GM19452 (cell line): ENCODE measurements around the gene CEBPA.

Experiments used
- ATAC-seq: cut with Tn5 transposase; IDR thresholded peaks from one replicate; pipeline ENCODE4 v1.9.1; 2021; ENCODE audit not compliant: unreplicated experiment

CEBPA gene

DNA sequence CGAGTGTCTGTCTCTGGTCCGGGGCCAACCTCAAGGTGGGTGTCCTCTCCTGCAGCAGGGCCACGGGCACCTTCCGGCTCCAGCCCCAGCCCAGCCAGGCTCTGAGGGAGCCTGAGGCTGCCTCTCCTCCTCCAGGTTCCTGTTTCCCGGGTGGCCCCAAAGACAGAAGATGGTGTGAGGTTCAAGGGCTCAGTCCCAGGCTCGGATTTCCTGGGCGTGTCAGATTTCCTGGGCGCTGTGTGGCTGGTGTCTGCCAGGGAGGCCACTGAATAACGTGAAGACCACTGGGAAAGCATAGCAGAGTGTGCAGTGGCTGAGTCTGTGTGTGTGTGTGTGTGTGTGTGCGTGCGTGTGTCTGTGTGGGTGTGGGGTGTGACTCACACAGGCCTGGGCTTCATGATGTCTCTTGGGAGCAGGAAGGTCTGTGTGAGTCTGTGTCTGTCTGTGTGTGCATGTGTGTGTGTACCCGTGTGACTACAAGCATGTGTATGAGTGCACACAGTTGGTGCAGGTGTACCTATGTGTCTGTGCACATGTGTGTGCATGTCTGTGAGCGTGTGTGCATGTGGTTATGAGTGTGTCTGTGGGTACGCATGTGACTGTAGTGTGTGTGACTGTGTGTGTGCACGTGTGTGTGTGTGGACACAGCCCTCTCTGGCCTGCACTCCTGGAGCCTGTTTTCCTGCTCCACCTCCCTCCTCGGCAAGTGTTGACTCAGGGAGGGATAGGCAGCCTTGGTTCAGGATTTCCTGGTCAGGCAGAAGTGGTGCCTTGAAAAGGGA, 28.3 kb downstream of the CEBPA start:
- no peak for ATAC-seq

DNA sequence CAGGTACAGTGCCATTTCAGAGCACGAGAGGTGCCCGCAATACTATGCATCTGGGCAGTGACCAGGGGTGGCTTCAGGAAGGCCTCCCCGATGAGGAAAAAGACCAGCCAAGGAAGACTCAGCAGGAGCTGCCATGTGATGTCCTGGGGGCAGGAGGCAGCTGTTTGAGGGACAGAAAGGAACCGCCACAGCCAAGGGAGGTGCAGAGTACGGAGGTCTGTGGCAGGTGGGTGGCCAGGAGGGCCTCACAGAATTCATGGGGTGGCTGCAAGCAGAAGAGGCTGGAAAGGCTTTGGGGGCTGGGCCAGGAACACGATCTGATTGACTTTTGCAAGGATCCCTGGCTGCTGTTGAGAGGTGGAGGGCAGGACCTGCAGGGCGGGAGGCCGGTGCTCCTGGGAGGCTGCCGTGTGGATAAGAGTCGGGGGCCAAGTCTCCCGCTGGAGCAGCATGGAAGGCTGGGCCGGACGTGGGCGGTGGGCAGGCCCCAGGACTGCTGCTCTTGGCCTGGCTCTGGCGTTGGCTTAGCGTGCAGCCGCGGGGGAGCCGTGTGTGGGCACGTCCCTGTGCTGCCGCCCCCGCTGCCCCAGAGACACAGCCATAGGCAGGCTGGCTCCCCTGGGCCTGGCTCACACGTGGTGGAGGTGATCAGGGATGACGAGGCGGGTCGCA, 29.1 kb downstream of the CEBPA start:
- ATAC-seq: no peak

DNA sequence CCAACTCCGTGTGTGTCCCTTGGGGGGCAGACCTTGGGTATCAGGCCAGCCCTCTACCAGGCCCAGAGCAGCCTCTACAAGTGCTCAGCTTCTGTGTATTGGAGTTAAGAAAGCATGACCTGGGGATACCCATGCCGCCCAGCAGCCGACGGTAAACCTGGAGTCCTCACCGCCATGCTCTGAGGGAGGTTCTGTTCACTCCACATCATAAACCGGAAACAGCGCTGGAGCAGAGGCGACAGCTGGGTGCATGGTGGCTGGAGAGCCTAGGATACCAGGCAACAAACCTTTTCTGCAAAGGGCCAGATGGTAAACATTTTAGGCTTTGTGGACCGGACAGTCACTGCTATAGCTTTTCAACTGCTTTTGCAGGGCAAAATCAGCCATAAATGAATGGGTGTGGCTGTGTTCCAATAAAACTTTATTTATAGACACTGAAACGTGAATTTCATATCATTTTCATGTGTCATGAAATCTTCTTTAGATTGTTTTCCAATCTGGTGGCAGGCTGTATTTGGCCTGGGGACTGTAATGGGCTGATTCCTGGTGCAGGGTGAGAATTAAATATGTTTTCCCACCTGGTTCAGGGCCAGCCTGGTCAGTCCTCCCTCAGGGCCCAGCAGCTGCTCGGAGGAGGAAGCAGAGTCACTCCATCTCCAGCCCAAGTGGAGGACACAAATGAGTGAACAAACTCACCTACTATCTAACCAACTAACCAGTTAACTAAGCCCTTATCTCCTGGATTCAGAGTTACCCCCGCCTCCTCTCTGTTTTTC, 30.9 kb downstream of the CEBPA start:
- ATAC-seq: no peak

DNA sequence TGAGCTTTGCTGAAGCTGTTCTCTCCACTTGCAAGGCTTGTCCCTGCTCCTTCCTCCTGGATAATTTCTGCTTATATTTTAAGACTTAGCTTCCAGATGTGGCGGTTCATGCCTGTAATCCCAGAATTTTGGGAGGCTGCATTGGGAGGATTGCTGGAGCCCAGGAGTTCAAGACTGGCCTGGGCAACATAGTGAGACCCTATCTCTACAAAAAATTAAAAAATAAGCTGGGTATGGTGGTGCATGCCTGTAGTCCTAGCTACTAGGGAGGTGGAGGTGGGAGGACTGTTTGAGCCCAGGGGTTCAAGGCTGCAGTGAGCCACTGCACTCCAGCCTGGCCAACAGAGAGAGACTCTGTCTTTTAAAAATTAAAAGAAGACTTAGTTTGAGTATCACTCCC, 31.6 kb downstream of the CEBPA start:
- no peak for ATAC-seq

DNA sequence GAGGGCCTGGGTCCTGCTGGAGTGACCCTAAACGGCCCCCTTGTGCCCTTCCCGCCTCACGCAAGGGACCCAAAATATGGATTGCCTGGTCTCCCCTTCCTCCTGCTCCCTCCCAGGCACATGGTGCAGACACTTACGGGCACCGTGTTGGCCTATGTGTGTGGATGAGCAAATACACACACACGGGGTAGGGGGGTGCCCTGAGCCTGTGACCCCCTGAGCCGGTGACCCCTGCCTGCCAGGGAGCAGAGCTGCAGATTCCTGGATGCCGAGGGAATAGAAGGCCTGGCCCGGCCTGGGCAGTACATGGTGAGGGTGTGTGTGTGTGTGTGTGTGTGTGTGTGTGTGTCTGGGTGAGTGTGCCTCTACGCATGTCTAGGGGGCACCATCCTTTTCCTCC, 33.3 kb downstream of the CEBPA start:
- ATAC-seq: no peak

DNA sequence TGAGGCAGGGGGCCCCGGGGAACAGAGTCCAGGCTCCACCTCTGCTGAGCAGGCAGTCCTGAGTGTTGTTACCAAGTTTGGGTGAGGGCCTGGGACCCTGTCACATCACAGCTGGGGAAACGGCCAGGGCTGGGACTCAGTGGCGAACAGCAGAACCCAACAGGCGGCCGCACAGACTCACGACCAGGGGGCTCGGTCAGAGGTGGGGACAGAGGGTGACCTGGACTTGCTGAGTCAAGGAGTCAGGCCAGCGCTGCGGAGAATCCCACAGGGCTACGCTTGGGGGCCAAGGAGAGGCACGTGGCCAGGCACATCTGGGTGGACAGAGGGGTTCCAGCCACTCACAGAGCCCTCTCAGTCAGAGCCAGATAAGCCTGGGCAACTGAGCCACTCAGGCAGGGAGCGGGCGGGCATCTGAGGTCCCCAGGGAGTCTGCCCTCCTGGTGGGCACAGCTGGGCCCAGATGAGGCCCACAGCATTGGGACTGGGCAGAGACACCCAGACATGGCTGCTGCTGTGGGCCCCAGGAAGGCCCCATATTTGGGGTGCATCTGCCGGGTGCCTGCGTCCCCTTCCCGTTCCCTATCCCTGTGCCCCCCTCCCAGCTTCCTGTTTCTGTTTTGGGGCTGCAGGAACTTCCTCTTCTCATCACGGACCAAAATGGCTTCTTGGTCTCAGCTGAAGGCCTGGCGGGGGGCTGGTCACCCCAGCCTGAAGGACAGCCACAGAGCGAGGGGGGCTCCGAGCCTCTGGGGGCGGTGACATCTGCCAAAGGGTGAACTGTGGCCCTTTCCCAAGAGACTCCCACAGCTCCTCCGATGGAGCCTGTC, 34.0 kb downstream of the CEBPA start:
- no peak for ATAC-seq

DNA sequence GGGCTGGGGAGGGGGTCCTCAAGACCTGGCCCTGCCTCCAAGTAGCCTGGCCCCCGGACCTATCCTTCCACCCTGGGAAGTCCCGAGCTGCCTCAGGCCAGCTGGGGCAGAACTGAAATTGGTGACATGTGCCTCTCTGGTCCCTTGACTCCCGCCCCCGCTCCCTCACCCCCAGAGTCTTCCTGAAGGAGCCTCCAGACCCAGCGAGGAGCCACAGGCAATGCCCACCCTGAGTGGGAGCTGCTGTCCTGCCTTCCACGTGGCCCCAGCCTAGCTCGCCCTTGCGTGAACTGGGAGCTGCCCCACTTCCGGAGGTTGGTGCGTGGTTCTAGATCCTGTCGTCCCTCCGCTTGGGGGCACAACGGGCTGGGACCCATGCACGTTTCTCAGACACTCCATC, 34.6 kb downstream of the CEBPA start:
- ATAC-seq: no peak

DNA sequence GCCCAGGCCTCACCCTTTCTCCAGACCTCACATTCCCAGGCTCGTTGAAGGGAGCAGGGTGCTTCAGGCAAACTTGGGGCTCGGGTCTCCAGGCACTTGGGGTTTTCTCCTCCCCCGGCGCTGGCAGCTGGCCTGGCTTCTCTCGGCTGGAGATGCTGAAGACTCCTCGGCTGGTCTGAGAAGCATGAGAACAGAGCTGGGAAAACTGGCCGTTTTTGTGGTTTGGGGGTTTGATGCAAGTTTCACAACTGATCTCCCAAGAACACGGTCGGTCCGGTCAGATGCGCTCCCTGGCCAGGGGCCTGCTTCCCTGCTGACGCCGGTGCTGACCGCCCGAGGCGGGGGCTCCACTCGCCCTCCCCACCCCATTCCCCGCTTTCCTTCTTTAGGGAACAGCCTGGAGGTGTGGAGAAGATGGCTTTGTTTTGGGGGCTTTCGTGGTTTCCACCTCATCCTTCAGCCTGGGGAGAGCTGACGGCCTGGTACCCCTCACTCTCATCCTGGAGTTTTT, 35.3 kb downstream of the CEBPA start:
- ATAC-seq: no peak

DNA sequence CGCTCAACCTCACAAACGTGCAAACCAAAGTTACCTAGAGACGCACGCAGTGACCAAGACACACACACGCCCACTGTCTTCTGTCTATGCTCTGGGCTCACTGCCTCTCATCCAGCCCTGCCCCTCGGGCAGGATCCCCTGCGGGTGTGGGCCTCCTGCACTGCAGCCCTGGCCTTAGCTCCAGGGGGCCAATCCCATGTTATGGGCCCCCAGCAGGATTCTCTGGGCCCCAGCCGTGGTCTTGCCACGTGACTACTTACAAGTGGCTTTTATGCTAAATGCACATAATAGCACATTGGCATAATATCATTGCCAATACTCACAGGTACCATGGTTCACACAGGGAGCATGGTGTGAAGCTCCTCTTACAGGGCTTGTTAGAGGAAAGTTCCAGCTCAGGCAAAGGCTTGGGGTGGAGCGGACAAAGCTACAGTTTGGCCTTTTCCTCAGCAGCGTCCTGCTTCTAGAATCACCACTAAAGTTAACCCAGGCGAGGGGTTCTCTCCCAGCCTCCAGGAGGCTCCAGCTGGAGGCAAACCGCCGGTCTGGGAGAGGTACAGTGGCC, 37.4 kb downstream of the CEBPA start:
- no peak for ATAC-seq

DNA sequence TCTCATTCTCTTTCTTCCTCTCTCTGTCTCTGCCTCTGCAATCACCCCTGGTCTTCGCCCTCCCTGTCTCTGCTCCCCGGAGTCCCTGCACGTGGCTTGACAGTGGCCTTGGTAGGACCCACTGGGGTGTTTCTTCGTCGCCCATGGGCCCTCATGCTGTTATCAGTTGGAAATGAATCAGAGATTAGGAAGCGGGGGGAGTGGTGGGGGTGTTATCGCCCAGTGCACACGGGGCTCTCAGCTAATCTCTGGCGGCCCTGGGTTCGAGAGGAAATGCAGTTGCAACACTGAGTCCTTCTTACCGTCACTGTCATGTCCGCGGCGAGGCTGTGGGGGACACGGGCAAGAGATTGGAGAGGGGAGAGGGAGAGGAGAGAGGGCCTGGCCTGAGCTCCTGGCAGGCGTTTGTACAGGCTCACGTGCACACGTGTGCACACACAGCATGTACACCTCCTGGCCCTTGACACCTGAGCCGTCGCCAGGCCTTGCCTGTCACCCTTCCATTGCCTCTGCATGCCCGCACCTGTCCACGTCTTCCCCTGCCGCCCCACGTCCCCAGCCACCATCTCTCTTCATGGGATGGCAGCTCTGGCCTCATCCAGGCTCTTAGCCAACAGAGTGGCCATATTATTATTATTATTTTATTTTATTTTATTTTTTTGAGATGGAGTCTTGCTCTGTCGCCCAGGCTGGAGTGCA, 38.9 kb downstream of the CEBPA start:
- ATAC-seq: no peak

DNA sequence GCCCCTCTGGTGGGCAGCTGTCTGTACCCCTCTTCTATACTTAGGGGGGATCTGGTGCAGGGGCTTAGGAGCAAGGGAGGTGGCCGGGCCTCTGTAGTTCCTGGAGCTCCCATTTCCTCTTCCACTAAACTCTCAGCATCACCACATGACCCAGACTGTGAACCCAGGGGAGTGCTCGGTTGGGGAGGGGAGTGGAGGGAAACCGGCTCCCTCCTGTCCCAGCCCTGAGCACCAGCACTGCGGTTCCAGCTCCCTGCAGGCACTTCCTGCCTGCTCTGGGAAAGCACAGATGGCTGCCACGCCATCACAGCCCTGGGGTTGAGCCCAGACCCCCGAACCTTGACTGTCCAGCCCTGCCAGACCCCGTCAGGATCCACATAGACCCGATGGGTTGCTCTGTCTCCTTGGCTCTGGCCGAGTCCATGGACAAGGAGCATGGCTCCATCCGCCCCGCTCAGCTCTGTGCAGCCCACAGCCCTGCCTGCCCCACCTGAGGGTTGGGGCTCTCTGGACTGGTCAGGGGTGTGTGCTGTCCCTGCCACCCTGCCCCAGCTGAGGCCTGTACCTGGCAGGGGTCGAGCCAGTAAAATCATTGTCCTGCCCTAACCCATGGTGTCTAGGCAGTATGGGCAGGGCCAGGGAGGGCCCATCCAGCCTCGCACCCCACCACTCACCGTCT, 40.7 kb downstream of the CEBPA start:
- no peak for ATAC-seq

DNA sequence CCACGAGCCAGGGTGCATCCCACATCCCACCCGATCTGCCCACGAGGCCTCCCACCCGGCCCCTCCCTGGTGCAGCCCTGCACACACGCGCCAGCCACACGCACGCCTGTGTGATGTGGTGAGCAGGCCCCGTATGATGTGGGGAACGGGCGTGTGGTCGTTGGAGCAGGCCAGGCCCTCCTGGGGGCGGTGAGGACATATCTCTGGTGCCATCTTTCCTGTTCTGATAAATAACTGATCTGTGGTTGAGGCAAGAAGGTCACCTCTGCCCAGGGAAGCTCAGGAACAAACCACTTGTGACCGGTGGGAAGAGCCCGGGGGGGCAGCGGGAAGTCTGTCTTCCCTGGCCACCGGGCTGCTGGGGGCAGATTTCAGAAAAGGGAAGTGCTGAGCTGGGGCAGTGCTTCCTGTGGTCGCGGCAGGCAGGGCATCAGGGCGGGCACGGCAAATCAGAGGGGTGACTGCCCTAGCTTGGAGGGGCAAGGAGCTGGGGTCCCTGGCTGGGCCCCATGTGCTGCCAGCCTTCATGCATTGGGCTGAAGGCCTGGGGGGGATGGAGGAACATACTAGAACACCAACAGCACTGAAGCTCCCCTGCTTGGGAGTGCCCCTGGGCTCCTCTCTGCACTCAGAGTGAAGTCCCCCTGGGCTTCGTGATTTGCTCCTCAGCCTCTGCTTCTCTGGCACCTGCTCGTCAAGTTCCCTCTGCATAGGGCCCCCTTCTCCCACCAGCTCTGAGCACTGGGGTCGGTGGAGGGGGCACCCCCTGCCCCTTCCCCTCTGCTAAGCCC, 41.5 kb downstream of the CEBPA start:
- no peak for ATAC-seq

DNA sequence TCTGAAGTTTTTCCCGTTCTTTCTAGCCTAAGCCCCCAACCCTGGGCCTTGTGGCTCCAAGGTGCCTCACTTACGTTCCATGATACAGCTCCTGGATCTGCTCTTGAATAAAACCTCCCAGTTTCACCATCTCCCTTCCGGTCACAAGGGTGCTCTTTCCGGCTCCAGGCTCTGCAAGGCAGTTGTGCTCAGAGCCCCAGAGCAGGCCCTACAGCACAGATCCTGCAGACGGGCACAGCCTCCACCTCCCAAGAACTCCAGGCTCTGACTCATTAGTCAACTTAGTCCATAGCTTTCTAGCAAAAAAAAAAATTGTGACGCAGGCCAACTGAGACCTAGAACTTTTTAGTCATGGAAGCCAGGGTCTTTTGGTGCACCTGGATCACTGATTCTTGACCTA, 42.8 kb downstream of the CEBPA start:
- no peak for ATAC-seq

DNA sequence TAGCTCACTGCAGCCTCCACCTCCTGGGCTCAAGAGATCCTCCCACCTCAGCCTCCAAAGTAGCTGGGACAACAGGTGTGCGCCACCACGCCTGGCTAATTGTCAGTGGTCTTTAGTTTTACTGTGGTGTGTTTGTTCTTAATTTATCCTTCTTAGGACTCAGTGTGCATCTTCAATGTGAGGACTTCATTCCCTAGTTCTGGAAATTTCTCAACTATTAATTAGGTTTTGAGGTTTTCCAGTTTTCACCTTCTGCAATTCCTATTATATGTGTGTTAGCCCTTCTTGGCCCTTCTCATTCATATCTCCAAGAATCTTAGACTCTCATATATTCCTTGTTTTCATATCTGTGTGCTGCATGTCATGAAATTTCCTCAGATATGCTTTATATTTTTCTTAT, 44.5 kb downstream of the CEBPA start:
- ATAC-seq: no peak

DNA sequence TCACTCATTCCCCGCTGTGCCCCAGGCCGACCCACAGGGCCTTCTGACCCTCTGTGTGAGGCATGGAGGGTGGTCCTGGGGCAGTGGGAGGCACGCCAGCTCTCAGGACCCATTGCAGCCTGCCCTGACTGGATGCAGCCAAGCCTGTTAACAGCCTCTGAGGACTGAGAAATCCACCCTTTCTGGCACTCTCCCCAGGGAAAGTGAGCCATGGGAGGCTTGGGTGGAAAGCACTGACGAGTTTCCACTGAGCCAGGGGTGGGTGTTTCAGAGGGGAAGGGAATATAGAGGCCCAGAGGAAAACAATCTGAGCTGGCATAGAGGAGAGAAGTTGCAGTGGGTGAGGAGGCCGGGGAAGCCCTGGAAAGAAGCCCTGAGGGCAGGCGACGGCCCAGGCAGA, 46.1 kb downstream of the CEBPA start:
- ATAC-seq: no peak

DNA sequence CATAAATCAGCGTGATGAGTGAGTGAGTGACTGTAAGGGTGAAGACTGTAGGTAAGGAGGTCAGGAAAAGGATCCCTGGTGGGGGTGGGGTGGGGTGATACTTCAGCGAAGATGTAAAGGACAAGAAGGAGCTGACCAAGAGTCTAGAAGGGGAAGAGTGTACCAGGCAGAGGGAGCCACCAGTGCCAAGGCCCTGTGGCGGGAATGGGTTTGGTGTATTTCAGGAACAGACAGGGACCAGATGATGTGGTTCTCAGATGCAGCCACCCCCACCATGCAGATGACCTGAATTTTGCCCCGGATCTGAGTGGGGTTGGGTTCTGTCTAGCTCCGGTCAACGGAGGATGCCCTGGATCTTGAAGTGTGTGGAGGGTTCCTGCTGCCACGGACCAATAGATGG, 46.6 kb downstream of the CEBPA start:
- ATAC-seq: no peak

DNA sequence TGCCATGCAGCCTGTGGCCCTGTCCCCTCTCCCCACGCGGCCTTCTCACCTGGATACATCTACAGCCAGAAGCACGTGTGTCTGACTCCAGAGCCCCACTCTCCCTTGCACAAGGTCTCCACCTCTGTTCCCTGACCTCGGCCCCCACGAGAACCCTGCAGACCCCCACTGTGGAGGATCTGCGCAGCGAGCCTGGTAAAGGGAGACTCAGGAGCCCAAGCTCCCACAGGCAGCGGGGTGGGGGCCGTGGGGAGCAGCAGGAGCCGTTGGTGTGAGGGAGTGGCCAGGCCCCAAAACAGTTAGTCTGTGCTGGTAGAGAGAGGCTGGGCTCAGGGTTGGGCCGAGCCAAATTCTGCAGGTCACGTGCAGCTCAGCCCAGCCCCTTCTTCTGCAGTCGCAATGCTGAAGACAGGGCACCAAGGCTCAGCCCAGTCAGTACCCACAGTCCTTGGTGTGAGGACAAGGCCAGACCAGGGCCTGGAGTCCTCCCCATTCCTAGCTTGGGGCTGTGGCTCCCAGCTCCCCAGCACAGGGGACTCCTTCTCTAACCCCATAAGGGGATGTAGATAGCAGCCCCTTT, 48.0 kb downstream of the CEBPA start:
- no peak for ATAC-seq

DNA sequence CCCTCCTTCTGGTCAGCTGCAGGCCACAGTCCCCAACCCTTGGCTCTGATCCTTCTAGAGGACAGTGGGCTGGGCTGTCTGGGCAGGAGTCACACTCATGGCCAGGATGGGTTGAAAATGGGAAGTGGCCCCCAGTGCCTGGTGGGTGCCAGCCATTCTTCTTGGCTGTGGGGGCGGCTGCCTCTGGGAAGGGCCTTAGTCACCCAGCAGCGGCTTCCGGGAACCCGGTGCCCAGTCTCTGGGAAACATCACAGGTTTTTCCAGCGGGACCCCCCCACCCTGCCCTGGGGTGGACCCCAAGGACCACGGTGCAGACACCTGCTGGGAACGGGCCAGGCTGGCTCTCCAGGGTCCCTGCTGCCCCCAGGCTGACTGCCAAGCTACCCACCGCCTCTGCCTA, 49.4 kb downstream of the CEBPA start:
- no peak for ATAC-seq
